Epithelial cell of proximal tubule (primary cell): Measurements from ENCODE around the gene ESRRA. TPM values are rescaled to one million over a fixed set of nuclear protein-coding genes. Genes with fewer than 3 reads are reported as not detected.

ENCODE experiments used
- DNase-seq: peaks from one replicate; pipeline ENCODE4 v3.0.0-alpha.2; 2011; ENCODE audit warnings: low read depth
- H3K4me3 ChIP-seq: 2 replicates; pipeline ENCODE4 v1.5.1; 2011; ENCODE audit warnings: low read depth, mild to moderate bottlenecking, low read length
- CTCF ChIP-seq: conservative IDR thresholded peaks from 2 replicates; pipeline ENCODE4 v1.5.1; 2012; ENCODE audit warnings: low read depth, mild to moderate bottlenecking, low read length
- total RNA-seq: library from RNA; depleted of rRNA; stranded (reverse); fragments of >200 nt; gene quantifications from 2 replicates; pipeline ENCODE4 v1.2.3, GENCODE V29; 2015

Gene ESRRA
- total RNA-seq, 1 donor from 2014 or later, result 47.2 TPM

- TF ChIP-seq CTCF, result no peak
- no peak for DNase-seq
- H3K4me3 ChIP-seq, result no peak overlapping the region
Observed at GRCh38 chr11:64360448-64360921, 55.2 kb downstream of the ESRRA start.

GRCh38 chr11:64361659-64362058 is 56.3 kb downstream of the ESRRA start:
- H3K4me3 ChIP-seq, result no peak overlapping the region
- no peak for DNase-seq
- TF ChIP-seq CTCF, result no peak

DNA sequence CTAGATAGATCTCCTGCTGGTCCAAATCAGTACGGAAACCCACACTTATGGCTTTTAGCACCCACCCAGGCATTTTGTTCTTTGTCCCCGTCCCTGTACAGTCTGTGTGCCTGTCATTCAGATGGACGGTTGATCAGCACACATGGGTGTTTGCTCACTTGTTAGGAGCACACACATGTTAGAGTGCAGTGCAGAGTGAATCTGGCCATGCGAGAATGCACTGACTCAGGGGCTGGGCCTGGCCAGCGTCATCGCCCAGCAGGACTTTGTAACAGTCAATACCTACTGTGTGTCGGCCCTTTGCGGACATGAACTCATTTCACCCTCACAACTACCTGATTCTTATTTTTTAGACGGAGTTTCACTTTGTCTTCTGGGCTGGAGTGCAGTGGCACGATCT is 57.0 kb downstream of the ESRRA start:
- no peak for TF ChIP-seq CTCF
- no peak for DNase-seq
- no peak overlapping the region for H3K4me3 ChIP-seq

DNA sequence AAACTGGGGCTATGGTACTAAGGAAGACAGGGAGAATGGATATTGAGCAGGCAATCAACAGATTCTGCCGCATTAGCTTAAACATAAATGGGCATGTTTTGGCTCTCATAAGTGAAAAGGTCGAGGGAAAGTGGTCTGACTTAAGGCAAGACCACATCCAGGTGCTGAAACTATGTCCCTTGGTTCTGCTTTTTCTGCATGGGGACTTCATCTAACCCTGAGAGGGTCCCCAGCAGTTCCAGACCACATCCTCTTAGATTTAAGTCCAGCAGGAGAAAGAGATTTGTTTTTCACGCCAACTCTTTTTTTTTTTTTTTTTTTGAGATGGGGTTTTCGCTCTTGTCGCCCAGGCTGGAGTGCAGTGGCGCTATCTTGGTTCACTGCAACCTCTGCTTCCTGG is 59.1 kb downstream of the ESRRA start:
- H3K4me3 ChIP-seq, result no peak overlapping the region
- no peak for DNase-seq
- no peak for TF ChIP-seq CTCF

- no peak overlapping the region for H3K4me3 ChIP-seq
- no peak for DNase-seq
- no peak for TF ChIP-seq CTCF
Observed at GRCh38 chr11:64364911-64365310, 59.6 kb downstream of the ESRRA start.

Other genes with a start within 250 kb of the ESRRA start
- 18.7 and 27.8 TPM in 2 replicates for gene MACROD1, start 139.4 kb upstream of the ESRRA start, total RNA-seq
- 275 and 315 TPM in 2 replicates for gene STIP1, start 119.4 kb upstream of the ESRRA start, total RNA-seq
- 0.29 and 2.8 TPM in 2 replicates for gene FERMT3, start 98.8 kb upstream of the ESRRA start, total RNA-seq
- 63.3 and 98.1 TPM in 2 replicates for gene TRPT1, start 79.3 kb upstream of the ESRRA start, total RNA-seq
- 69.2 and 91.9 TPM in 2 replicates for gene NUDT22, start 79.2 kb upstream of the ESRRA start, total RNA-seq
- 12.5 and 17.6 TPM in 2 replicates for gene DNAJC4, start 75.0 kb upstream of the ESRRA start, total RNA-seq
- 15.6 and 25.7 TPM in 2 replicates for gene VEGFB, start 70.9 kb upstream of the ESRRA start, total RNA-seq
- gene FKBP2, start 64.4 kb upstream of the ESRRA start, total RNA-seq, result 72.6 and 184 TPM in 2 replicates
- gene PPP1R14B, start 58.6 kb upstream of the ESRRA start, total RNA-seq, result 674 and 753 TPM in 2 replicates
- gene PLCB3, start 54.0 kb upstream of the ESRRA start, total RNA-seq, result 42.8 and 43.5 TPM in 2 replicates
- 113 and 156 TPM in 2 replicates for gene BAD, start 20.9 kb upstream of the ESRRA start, total RNA-seq
- 16.3 and 24.8 TPM in 2 replicates for gene GPR137, start 19.7 kb upstream of the ESRRA start, total RNA-seq
- 0.51 TPM in 1 of 2 replicates, not detected in the other for gene KCNK4, start 14.2 kb upstream of the ESRRA start, total RNA-seq
- not detected in 2 replicates for gene CATSPERZ, start 5.2 kb upstream of the ESRRA start, total RNA-seq
- 359 and 470 TPM in 2 replicates for gene TRMT112, start 12.0 kb downstream of the ESRRA start, total RNA-seq
- gene PRDX5, start 12.6 kb downstream of the ESRRA start, total RNA-seq, result 284 and 357 TPM in 2 replicates
- gene CCDC88B, start 34.7 kb downstream of the ESRRA start, total RNA-seq, result 2.5 and 4.8 TPM in 2 replicates
- 37.1 and 69.9 TPM in 2 replicates for gene RPS6KA4, start 53.6 kb downstream of the ESRRA start, total RNA-seq